Esophagus mucosa (tissue), 1 donor: ENCODE results near the gene PTEN. TPM values are rescaled to one million over a fixed set of nuclear protein-coding genes. Genes with fewer than 3 reads are reported as not detected.

Source experiments
- ATAC-seq: fragments of 200-7000 bp; cut with Tn5 transposase; one replicate; pipeline ENCODE4 v1.9.1; 2020
- total RNA-seq: library from RNA; stranded (reverse); gene quantifications from one replicate; pipeline ENCODE4 v1.2.4, GENCODE V29; 2023
- donor health status: DM: yes; HTN: yes; CAD: no.

The PTEN gene
- total RNA-seq, 1 donor from 2014 or later, result 77.0 TPM

GRCh38 chr10:87923233-87923632 is 59.8 kb downstream of the PTEN start:
- ATAC-seq, result no peak

- ATAC-seq, result no peak
Observed at GRCh38 chr10:87925570-87925969, 62.1 kb downstream of the PTEN start.

DNA sequence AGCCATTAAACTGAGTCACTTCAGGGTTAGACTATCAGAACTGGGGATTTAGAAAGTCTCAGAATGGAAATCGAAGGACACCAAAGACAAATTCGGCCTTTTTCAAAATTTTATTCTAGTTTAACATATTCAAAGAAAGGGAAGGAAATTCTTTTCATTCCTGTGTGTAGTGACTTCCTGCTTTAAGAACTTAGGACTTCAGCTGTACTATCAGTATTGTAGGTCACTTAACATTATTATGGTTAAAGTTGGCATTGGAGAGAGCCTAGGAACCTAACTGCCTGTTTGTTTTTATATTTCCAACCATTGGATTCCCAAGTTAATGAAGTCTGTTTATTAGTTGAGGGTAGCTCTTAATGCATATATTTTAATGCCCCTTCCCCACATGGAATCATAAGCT is 63.7 kb downstream of the PTEN start:
- no peak for ATAC-seq

DNA sequence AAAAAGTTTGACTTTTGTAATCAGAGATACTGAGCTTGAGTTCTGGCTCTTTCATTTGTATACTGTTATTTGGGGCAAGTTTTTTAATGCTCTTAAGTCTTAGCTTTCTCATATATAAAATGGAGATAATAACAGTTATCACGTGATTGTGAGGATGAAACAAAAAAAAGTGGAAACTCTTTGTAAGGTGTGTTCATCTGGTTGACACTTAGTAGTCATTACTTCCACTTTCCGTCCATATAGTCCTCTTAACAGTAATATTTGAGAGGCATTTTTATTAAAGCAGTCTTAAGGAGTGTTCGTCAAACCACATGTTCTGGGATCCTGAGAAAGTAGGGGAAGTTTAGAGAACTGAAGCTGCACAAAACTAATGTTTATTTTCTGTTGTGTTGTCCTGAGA is 65.6 kb downstream of the PTEN start:
- no peak for ATAC-seq

DNA sequence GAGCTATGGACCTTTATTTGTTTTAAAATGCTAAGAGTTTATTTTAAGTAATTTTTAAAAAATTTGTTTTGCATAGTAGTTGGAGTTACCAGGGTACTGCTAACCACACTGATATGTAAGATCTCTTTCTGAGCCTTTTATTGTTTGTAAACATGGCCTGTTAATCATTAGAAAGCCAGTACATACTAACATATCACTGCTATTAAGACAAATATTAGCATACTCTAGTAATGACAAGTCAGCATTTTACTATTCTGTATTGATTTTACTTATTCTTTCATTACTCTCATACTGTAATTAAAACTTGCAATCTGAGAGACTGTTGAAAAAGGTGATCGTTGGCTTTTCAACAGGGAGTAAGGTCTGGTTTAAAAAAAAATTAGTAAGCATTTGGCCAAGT is 66.7 kb downstream of the PTEN start:
- ATAC-seq, result no peak

- no peak for ATAC-seq
Observed at GRCh38 chr10:87930934-87931835, 67.8 kb downstream of the PTEN start.

DNA sequence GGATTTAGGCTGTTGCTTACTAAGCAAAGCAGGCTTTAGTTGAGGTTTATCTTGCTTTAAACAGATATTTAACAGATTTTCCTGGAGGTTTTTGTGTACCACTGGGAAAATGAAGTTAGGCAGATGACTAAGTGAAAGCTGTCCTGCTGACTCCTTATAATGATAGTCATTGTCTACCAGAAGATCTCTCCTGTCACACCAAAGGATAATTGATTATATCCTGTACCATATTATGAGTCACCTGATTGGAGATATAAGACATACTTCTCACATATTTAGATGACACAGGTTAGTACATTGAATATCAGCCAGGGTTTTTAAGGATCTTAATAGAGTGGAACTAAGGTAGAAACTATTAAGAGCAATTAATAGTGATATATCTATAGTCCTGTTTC is 68.4 kb downstream of the PTEN start:
- peak; percentile 15 for ATAC-seq

- ATAC-seq, result no peak
Observed at GRCh38 chr10:87935290-87936141, 72.1 kb downstream of the PTEN start.

DNA sequence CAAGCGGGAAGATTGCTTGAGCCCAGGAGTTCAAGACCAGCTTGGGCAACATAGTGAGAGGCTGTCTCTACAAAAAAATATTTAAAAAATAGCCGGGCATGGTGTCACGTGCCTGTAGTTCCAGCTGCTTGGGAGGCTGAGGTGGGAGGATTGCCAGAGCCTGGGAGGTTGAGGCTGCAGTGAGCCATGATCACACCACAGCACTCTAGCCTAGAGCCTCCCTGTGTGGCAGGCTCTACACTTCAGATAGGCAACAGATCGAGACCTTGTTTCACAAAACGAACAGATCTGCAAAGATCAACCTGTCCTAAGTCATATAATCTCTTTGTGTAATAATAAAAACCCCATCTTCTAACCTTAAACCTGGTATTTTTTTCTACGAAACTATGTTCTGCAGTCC is 76.8 kb downstream of the PTEN start:
- ATAC-seq, result no peak

GRCh38 chr10:87942884-87943527 is 79.6 kb downstream of the PTEN start:
- ATAC-seq, result peak; percentile 42

- no peak for ATAC-seq
Observed at GRCh38 chr10:87945984-87946383, 82.6 kb downstream of the PTEN start.

- ATAC-seq, result no peak
Observed at GRCh38 chr10:87952612-87953011, 89.2 kb downstream of the PTEN start.

GRCh38 chr10:87956055-87956454 is 92.6 kb downstream of the PTEN start:
- ATAC-seq, result no peak

DNA sequence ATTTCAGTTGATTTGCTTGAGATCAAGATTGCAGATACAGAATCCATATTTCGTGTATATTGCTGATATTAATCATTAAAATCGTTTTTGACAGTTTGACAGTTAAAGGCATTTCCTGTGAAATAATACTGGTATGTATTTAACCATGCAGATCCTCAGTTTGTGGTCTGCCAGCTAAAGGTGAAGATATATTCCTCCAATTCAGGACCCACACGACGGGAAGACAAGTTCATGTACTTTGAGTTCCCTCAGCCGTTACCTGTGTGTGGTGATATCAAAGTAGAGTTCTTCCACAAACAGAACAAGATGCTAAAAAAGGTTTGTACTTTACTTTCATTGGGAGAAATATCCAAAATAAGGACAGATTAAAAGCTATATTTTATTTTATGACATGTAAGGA is 94.3 kb downstream of the PTEN start:
- no peak for ATAC-seq

- ATAC-seq, result no peak
Observed at GRCh38 chr10:87960230-87960629, 96.8 kb downstream of the PTEN start.

DNA sequence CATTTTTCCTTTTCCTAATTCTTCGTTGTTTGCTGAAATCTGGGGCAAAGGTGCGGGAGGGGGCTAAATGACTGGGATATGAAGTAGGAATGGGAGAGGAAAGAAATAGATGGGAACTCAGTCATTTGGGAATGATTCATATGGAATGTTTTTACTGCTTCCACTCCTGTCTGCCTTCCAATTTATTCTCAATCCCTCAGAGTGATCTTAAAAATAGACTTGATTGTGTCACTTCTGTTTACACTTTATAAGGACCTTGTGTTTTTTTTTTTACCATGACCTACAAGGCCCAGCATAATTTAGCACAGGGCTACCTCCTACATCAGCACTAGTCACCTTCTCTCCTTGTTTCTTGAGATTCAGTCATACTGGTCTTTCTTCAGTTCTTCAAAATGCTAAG is 97.9 kb downstream of the PTEN start:
- ATAC-seq, result peak; percentile 78

- no peak for ATAC-seq
Observed at GRCh38 chr10:87966459-87966858, 103.0 kb downstream of the PTEN start.

GRCh38 chr10:87973635-87974034 is 110.2 kb downstream of the PTEN start:
- no peak for ATAC-seq

DNA sequence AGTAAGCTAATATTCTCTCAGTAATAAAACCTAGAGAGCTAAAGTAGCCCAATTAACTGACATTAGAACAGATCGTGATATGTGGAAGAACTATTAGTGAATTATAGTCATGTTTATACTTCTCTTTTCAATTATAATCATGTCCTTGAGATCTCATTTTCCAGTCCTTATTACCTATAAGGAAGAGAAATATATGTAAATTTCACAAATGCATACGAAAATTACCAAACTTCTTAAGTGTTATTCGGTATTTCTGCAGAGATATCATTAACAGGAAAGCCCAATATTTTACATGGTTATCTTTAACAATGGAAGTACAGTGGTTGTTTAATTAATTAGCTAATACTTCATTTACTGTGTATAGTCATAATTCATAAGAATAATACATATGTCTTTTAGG is 110.7 kb downstream of the PTEN start:
- ATAC-seq, result no peak

DNA sequence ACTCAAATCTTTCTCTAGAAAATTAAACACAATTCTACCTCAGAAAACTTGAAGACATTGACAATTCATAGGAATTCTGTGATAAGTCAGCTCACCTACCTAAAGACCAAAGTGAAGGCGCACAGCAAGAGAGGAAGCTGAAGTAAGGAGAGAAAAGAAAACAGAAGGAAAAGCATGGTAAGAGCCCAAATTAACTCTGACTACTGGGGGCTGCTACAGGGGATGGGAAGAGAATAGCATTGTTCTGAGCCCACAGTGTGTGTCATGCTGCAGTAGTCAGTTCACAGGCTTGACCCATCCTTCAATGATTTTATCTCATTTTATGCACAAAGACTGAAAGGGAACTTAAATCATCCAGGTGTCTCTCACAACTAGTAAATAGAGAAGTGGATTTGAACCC is 111.3 kb downstream of the PTEN start:
- ATAC-seq, result no peak

DNA sequence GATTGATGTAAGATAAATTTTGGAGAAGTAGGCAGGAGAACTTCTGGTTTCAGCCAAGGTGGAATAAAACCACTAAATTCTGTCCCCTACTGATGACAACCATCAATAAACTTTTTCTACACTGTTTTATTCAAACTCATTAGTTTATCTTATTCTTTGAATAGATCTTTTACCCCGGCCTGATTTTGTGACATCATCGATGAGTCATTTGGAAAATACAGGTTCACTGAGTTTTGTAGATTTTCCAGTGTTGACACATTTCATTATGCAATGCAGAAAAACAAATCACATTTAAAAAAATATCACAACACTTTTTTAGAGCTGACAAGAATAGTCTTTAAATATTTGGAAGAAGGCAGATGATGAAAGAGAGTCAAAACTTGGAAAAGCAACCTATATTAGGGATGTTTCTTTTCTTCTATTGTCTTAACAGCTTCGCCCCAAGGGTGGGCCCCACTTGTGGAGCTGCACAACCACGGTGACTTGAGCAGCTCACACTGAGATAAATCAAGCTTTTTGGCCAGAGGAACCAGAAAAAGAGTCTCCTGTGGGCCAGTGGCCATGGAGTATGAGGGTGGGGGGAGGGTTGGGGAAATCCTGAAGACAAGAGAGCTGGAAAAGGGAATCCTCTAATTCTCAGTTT is 112.8 kb downstream of the PTEN start:
- ATAC-seq, result no peak

DNA sequence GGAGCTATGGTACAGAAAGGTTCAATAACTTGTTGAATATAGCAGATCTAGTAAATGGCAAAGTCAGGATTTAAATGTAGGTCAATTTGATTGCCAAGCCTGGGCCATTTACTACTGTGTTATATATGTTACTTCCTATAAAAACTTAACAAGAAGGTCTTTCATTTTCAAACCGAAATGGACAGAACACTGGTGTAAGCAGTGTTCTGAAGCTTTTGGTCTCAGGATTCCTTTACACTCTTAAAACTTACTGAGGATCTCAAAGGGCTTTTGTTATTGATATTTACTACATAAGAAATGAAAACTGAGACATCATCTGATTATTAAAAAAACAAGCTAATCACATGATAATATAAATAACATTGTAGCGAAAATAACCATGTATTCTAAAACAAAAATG is 114.7 kb downstream of the PTEN start:
- ATAC-seq, result no peak

- ATAC-seq, result no peak
Observed at GRCh38 chr10:87979847-87980246, 116.4 kb downstream of the PTEN start.
